Activated T-cell treated with anti-CD3 and anti-CD28 coated beads, Interleukin-2, amount 50 U/mL, for 24 hours (primary cell): ENCODE data around the gene DPY19L2.
"Not testable (repeated sequence)": the region's sequence is repeated elsewhere in the genome, so short reads cannot be mapped to it uniquely, and the experiment has no call there.

Source experiments
- DNase-seq: peaks from one replicate; pipeline ENCODE4 v3.0.0-alpha.2; 2020
- H3K27ac Mint-ChIP-seq: 2 replicates; pipeline ENCODE4 v1.8.0; 2020; ENCODE audit warnings: mild to moderate bottlenecking, mixed read lengths
- H3K27me3 Mint-ChIP-seq: 2 replicates; pipeline ENCODE4 v1.8.0; 2020; ENCODE audit warnings: mixed read lengths
- H3K36me3 Mint-ChIP-seq: 2 replicates; pipeline ENCODE4 v1.8.0; 2020; ENCODE audit warnings: low read depth, mixed read lengths
- H3K4me1 Mint-ChIP-seq: 2 replicates; pipeline ENCODE4 v1.8.0; 2020; ENCODE audit warnings: low read depth, mixed read lengths
- H3K4me3 Mint-ChIP-seq: 2 replicates; pipeline ENCODE4 v1.8.0; 2020; ENCODE audit warnings: mild to moderate bottlenecking, moderate library complexity, mixed read lengths
- H3K9me3 Mint-ChIP-seq: 2 replicates; pipeline ENCODE4 v1.8.0; 2020; ENCODE audit warnings: mixed read lengths

Gene DPY19L2

DNA sequence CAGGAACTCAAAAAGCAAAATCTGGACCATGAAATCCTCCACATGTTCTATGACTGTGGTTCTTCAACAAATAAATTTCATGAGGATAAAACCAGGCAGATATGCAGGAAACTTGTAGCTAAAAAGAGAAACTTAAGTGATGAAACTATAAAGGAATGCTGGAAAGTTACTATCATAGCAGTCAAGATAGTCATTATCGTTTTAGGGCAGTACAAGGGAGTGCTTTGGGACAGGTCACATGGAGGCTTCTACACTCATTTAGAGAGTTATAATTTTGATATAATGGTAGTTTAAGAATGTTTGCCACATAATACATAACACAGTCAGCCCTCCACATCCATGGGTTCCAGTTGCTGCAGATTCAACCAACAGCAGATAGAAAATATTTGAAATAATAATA is 52.7 kb downstream of the DPY19L2 start:
- H3K27me3 Mint-ChIP-seq, H3K36me3 Mint-ChIP-seq, H3K4me1 Mint-ChIP-seq, H3K27ac Mint-ChIP-seq, H3K4me3 Mint-ChIP-seq, H3K9me3 Mint-ChIP-seq, DNase-seq: not testable (repeated sequence)

DNA sequence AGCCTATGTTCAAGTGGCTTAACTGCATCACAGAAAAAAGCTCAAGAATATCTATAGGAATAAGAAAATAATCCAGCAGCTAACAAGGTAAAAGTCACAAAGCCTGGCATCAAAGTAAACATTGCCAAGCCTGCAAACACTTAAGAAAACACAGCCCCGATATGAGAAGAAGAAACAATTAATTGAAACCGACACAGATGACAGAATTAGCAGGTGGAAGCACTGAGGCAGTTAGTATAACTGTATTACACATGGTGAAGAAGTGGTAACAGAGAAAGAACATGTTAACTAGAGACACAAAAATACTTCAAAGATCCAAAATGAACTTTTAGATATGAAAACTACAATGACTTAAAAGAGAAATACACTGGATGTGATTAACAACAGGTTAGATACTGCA is 57.0 kb downstream of the DPY19L2 start:
- H3K27ac Mint-ChIP-seq, H3K4me1 Mint-ChIP-seq, H3K36me3 Mint-ChIP-seq, H3K27me3 Mint-ChIP-seq, H3K9me3 Mint-ChIP-seq, DNase-seq, H3K4me3 Mint-ChIP-seq: not testable (repeated sequence)

DNA sequence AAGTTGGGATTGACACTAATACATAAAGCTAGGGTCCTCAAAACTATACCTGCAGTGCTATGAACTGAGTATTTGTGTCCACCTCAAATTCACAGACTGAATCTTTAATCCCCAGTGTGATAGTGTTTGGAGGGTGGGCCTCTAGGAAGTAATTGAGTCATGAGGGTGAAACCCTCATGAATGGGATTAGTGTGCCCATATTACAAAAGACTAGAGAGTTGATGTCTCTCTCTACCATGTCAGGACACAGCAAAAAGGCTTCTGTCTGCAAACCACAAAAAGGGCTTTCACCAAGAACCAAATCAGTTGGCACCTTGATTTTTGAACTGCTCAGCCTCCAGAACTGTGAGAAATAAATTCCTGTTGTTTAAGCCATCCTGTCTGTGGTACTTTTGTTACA is 59.0 kb downstream of the DPY19L2 start:
- not testable (repeated sequence) for H3K36me3 Mint-ChIP-seq, DNase-seq, H3K4me3 Mint-ChIP-seq, H3K27ac Mint-ChIP-seq, H3K4me1 Mint-ChIP-seq, H3K27me3 Mint-ChIP-seq, H3K9me3 Mint-ChIP-seq

- H3K27ac Mint-ChIP-seq, H3K4me1 Mint-ChIP-seq, H3K27me3 Mint-ChIP-seq, DNase-seq, H3K36me3 Mint-ChIP-seq, H3K9me3 Mint-ChIP-seq, H3K4me3 Mint-ChIP-seq: not testable (repeated sequence)
Observed at GRCh38 chr12:63604985-63605384, 63.3 kb downstream of the DPY19L2 start.

- not testable (repeated sequence) for DNase-seq, H3K27ac Mint-ChIP-seq, H3K4me1 Mint-ChIP-seq, H3K36me3 Mint-ChIP-seq, H3K27me3 Mint-ChIP-seq, H3K9me3 Mint-ChIP-seq, H3K4me3 Mint-ChIP-seq
Observed at GRCh38 chr12:63594828-63595227, 73.5 kb downstream of the DPY19L2 start.

DNA sequence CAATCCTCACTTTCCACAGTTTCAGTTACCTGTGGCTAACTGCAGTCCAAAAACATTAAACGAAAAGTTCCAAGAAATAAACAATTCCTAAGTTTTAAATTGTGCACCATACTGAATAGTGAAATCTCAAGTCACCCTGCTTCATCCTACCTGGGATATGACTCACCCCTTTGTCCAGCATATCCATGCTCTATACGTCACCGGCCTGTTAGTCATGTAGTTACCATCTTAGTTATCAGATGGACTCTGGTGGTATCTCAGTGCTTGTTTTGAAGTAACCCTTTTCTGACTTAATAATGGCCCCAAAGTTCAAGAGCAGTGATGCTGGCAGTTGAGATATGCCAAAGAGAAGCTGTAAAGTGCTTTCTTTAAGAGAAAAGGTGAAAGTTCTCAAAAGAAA is 83.9 kb downstream of the DPY19L2 start:
- H3K36me3 Mint-ChIP-seq, H3K4me1 Mint-ChIP-seq, H3K9me3 Mint-ChIP-seq, H3K4me3 Mint-ChIP-seq, DNase-seq, H3K27ac Mint-ChIP-seq, H3K27me3 Mint-ChIP-seq: not testable (repeated sequence)

- not testable (repeated sequence) for H3K4me1 Mint-ChIP-seq, H3K36me3 Mint-ChIP-seq, H3K27ac Mint-ChIP-seq, H3K27me3 Mint-ChIP-seq, H3K9me3 Mint-ChIP-seq, DNase-seq, H3K4me3 Mint-ChIP-seq
Observed at GRCh38 chr12:63583289-63583688, 85.0 kb downstream of the DPY19L2 start.

- not testable (repeated sequence) for H3K27me3 Mint-ChIP-seq, H3K4me3 Mint-ChIP-seq, H3K4me1 Mint-ChIP-seq, DNase-seq, H3K9me3 Mint-ChIP-seq, H3K36me3 Mint-ChIP-seq, H3K27ac Mint-ChIP-seq
Observed at GRCh38 chr12:63577631-63578030, 90.7 kb downstream of the DPY19L2 start.

GRCh38 chr12:63572038-63572437 is 96.3 kb downstream of the DPY19L2 start:
- not testable (repeated sequence) for H3K27ac Mint-ChIP-seq

GRCh38 chr12:63558445-63558844 is 109.8 kb downstream of the DPY19L2 start:
- H3K36me3 Mint-ChIP-seq, H3K27me3 Mint-ChIP-seq, H3K9me3 Mint-ChIP-seq, H3K27ac Mint-ChIP-seq, DNase-seq, H3K4me1 Mint-ChIP-seq, H3K4me3 Mint-ChIP-seq: not testable (repeated sequence)

More at GRCh38 chr12:63572038-63572437, 96.3 kb downstream of the DPY19L2 start:
- H3K27me3 Mint-ChIP-seq, H3K36me3 Mint-ChIP-seq, DNase-seq, H3K4me1 Mint-ChIP-seq, H3K4me3 Mint-ChIP-seq, H3K9me3 Mint-ChIP-seq: not testable (repeated sequence)

DNA sequence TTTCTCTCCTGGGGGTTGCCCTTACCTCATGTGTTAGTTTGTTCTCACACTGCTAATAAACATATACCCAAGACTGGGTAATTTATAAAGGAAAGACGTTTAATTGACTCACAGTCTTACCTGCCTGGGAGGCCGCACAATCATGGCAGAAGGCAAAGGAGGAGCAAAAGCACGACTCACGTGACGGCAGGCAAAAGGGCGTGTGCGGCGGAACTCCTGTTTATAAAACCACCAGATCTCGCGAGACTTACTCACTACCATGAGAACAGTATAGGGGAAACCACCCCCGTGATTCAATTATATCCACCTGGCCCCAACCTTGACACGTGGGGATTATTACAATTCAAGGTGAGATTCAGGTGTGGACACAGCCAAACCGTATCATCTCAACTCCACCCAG is 116.9 kb downstream of the DPY19L2 start:
- H3K27me3 Mint-ChIP-seq, H3K4me1 Mint-ChIP-seq, H3K27ac Mint-ChIP-seq, H3K9me3 Mint-ChIP-seq, H3K4me3 Mint-ChIP-seq, H3K36me3 Mint-ChIP-seq, DNase-seq: not testable (repeated sequence)

DNA sequence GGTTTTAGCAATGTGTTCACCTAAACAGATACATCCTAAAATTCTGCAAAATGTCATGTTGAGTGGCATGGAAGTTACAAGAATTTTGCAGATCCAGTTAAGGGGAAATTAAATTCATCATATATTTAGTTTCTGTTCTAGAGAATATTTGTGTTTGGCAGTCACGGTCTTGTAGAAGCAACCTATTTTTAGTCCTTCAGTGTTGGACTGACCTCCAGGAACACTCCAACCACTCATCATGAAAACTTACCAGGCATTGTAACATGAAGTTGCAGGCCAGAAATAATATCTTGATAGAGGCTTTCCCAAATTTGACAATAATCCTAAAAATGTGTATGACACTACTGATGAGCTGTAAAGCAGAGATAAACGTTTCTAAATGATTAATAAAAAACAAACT is 119.3 kb downstream of the DPY19L2 start:
- H3K27me3 Mint-ChIP-seq, H3K27ac Mint-ChIP-seq, H3K9me3 Mint-ChIP-seq, H3K4me1 Mint-ChIP-seq, H3K4me3 Mint-ChIP-seq, DNase-seq, H3K36me3 Mint-ChIP-seq: not testable (repeated sequence)

- not testable (repeated sequence) for H3K36me3 Mint-ChIP-seq, H3K9me3 Mint-ChIP-seq, H3K4me1 Mint-ChIP-seq, H3K27me3 Mint-ChIP-seq, DNase-seq, H3K27ac Mint-ChIP-seq, H3K4me3 Mint-ChIP-seq
Observed at GRCh38 chr12:63545298-63545916, 122.9 kb downstream of the DPY19L2 start.

DNA sequence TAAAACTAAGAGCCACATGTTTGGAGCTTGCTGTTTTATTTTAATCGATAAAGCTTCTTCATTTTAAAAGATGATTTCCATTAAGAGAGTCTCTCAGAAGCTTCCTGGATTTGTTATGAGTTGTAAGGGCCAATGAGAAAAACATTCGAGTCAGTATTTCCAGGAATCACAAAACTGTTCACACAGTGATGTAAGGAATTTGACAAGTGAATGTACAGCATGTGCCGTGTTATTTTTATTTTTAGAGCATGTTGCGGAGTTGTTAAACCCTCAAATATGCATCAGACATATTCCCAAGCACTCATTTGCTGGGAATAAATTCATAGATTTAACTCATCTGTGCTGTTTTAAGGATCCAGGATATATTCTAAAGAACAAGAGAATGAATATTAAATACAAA is 129.6 kb downstream of the DPY19L2 start:
- not testable (repeated sequence) for H3K4me3 Mint-ChIP-seq, H3K36me3 Mint-ChIP-seq, H3K4me1 Mint-ChIP-seq, H3K27ac Mint-ChIP-seq, H3K9me3 Mint-ChIP-seq, H3K27me3 Mint-ChIP-seq, DNase-seq

DNA sequence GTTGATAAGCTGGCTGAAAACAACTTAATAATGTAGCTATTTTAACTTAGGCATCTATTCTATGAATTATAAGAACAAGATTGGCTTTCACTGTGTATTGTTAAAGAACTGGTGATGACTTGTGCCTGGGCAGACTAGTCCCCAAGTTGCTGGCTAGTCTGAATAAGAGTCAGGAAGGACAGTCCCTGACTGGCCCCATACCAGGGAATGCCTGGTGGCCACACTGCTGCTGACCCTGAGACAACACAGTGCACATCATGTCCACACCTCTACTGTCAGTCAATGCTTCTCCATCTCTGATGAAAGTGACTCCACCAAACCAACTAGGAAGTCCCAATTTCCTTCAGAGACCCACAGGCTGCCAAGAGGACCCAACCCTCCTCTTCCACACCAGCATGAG is 130.5 kb downstream of the DPY19L2 start:
- not testable (repeated sequence) for H3K4me3 Mint-ChIP-seq, H3K4me1 Mint-ChIP-seq, H3K27me3 Mint-ChIP-seq, H3K9me3 Mint-ChIP-seq, H3K27ac Mint-ChIP-seq, DNase-seq, H3K36me3 Mint-ChIP-seq

GRCh38 chr12:63529641-63530040 is 138.7 kb downstream of the DPY19L2 start:
- not testable (repeated sequence) for H3K9me3 Mint-ChIP-seq, H3K4me3 Mint-ChIP-seq, DNase-seq, H3K27me3 Mint-ChIP-seq, H3K27ac Mint-ChIP-seq, H3K4me1 Mint-ChIP-seq, H3K36me3 Mint-ChIP-seq
